NCI-H345 treated with DMSO at 0.1 percent for 48 hours (cell line): ENCODE data around the gene MCM10.
"Not testable (repeated sequence)": the region's sequence is repeated elsewhere in the genome, so short reads cannot be mapped to it uniquely, and the experiment has no call there.

Source experiments
- DNase-seq: peaks from one replicate; lab custom pipeline; 2025; ENCODE audit not compliant: unreplicated experiment; lab: John Stamatoyannopoulos, UW

Gene MCM10

DNA sequence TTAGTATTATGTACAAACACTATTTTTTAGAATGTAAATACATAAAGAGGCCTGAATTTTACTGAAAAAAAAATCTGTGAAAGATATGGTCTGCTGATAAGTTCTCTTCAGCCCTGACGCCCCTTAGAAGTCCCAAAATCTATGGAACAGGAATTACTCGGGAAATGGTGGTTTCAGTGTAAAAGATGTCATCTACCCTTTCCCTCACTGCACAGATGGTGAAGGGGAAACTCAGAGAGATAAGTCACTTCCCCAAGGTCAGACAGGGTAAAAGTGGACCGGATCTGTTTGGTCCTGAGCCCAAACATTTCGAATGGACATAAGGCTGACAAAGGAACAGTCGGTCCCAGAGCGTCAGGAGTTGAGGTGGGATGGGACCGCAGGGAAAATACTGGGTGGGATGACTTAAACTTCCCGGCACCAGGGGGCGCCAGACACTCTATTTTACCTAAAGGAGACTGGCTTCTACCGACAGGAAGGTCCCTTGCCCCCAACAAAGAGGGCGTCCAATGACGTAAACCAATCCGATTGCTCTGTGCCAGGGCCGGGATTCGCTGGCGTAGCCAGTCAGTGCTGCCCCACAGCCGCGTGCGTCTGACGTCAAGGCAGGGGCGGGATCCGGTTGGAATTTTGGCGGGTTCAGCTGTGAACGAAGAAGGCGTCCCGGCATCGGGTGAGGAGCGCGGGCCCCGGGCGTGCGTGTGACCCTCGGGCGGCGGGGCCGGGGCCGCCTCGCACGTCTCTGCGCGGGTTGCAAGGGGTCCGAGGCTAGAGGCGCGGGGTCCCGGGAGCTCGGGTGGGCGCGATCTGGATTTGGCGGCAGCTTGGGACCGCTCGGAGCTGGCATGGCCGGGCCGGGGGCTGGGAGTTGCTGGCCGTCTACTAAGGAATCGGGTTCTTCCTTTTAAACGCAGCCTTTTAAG is at the start of gene MCM10:
Gene MCM10 (plus strand): TSS at position 625 of the 923 bp plus-strand sequence. CDS start 2,645 bp downstream, outside the sequence.
- DNase-seq = peak; percentile 93

DNA sequence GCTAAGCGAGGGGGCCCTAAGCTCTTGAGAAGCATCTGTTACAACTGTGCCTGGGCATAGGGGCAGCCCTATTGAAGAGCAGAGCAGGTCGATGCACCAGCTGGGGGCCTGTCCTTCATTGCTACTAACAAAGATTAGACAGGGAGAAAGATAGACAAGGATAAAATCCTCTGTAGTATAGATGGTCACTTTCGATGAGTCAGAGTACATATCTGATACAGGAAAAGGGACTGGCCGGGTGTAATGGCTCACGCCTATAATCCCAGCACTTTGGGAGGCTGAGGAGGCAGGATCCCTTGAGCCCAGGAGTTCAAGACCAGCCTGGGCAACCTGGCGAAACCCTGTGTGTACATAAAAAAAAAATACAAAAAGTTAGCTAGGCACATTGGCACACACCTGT is 47.8 kb upstream of the MCM10 start:
- no peak for DNase-seq

DNA sequence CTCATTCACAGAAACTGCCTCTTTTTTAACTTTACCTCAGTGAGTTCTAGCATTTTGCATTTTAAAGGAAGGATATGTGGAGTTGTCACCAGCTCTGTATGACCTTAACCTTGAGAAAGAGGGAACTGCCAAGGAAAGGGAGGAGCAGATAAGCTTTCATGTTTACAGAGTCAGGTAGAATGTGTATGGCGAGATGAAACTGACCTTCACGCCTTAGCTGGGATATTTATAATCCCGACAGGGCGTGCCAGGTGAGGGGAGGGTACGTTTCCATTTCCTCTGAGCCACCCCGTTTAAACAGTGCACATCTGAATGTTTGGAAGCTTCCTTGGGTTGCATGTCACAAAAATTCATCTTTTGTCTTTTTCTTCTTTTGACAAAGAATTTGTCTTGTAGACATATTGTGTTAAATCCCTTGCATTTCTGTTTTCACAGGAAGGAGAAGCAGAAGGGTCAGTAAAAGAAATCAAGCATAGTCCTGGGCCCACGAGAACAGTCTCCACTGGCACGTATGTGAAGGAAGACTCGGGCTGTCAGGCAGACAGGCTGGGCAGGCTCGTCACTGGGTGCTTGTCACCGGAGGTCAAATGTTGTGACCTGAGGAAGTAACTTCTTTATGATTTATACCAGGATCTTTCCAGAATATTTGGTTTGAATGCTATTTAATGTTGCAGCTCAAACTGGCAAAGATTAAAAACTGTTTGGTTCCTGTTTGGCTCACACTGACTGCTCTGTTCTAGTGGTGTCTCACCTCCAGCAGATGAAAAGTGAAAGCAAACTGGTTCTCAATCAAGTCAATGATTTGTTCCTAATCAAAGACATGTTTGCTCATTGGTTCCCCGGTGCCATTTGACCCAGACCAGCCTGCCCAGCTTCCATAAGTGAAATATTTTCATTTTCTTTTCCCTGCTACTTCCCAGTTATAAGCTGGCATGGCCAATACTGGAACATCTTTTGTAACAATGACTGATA is 45.2 kb upstream of the MCM10 start:
- no peak for DNase-seq

DNA sequence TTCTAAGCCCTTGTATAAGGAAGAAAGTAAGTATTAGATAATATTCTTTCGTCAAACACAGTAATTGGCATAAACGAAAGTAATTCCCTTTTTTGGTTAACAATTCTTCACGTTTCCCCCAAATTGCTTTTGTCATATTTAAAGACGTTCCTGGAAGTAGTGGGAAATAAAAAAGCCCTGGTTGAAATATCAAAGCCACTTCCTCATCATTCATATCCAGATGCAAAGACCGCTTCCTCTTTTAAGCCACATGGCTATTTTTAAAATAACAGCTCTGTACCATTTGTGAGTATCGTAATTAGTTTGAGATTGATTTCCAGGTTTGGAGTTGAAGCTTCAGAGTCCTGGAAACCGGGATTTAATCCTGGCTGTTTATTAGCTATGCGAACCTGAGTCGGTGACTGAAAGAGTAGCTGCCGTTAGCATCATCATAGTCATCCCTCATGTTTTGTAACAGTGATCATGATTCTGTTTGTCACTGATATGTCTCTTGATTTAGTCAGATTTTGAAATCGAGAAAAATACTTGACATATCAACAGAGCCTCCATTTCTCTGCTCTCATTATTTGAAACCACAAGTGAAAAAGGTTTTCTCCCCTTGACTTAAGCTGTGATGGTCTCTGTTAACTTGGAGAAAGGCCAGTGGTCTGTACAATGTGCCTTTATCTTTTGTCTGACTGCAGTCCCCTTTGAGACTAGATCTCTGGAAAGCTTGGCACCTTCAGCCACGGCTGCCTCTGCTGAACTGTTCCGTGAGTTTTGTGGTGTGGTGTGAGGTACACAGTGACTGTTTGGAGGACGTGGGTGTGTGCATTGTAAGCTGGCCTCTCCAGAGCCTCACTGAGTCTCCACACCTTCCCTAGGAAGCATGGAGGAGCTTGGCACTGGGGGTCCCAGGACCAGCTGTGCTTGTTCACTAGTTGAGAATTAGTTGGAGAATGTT is 43.2 kb upstream of the MCM10 start:
- no peak for DNase-seq

DNA sequence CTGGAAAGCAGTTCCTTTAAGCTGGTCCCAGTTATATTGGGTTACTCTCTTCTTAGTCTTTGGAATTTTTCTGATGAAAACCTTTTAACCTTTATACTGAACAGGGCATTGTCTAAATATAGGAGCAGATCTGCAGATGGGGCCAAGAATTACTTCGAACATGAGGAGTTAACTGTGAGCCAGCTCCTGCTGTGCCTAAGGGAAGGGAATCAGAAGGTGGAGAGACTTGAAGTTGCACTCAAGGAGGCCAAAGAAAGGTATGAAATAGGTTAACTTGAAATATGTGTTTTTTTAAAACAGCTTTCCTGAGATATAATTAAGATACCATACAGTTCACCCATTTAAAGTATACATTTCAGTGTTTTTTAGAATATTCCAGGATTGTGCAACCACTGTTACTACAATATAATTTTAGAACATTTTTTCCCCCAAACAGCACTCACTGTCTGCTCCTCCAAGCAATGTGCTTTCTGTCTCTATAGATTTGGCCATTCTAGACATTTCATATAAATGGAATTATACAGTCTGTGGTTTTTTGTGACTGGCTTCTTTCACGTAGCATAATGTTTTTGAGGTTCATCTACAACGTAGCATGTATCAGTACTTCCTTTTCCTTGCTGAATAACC is 42.5 kb upstream of the MCM10 start:
- DNase-seq = no peak

DNA sequence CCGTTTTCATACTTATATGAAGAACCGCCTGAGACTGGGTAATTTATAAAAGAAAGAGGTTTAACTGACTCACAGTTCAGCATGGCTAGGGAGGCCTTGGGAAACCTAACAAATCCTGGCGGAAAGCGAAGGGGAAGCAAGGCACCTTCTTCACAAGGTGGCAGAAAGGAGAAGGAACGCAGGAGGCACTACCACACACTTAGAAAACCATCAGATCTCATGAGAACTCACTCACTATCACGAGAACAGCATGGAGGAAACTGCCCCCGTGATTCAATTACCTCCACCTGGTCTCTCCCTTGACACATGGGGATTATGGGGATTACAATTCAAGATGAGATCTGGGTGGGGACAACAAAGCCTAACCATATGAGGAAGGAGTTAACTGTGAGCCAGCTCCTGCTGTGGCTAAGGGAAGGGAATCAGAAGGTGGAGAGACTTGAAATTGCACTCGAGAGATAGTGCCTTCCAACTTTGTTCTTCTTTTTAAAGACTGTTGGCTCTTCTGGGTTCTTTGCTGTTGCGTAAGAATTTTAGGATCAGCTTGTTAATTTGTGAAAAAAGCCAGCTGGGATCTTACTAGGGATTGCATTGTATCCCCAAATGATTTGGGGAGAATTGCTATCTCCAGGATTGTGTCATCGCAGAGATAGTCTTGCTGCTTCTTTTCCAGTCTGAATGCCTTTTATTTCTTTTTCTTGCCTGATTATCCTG is 40.4 kb upstream of the MCM10 start:
- DNase-seq = no peak

DNA sequence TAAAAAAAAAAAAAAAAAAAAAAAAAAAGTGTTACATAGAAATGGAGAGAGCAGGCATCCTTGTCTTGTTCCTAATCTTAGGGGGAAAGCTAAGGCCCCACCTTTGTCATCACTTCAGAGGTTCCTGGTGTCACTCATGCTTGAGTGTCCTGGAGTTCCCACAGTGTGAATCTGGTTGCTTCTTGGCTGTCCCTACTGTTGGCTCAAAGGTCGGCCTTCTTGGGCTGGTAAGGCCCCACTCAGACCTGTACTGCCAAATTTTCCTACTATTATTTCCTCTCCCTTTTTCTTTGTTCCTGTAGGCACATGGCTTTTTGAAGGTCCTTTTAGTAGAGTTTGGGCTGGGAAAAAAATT is 39.9 kb upstream of the MCM10 start:
- DNase-seq = no peak

DNA sequence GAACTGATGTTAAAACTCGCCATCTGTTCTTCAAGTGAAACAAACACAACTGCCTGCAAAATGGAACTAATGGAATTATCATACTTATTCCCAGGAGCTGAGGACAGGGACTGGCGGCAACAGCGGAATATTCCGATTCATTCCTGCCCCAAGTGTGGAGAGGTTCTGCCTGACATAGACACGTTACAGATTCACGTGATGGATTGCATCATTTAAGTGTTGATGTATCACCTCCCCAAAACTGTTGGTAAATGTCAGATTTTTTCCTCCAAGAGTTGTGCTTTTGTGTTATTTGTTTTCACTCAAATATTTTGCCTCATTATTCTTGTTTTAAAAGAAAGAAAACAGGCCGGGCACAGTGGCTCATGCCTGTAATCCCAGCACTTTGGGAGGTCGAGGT is 24.7 kb upstream of the MCM10 start:
- no peak for DNase-seq

DNA sequence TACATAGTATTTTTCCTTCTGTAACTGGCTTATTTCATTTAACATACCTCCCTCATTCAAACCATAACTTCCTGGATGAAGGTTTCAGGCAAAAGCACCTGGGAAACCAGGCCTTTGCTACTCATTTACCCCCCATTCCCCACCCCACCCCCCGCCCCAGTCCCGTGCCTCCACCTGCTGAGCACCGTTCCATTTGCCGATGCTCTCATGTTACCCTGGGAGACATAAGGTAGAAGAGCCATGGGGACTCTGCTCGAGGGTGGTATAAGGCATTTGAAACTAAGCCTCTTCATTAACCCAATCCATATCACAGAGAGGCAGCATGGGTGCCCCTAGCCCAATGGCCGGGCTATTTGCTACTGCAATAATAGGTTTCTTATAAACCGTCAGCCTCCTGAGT is 22.2 kb upstream of the MCM10 start:
- DNase-seq = no peak

DNA sequence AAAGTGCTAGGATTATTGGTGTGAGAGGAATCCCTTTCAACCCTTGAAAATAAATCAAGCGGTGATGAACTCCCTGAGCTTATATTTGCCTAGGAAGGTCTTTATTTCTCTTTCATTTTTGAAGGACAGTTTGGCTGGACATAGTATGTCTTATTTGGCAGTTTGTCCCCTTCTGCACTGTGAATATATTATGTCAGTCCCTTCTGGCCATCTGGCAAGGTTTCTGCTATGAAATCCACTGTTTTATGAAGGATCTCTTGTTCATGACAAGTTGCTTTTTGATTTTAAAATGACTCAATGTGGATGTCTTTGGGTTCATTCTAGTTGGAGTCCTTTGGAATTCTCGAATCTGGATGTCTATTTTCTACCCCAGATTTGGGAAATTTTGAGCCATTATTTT is 21.7 kb upstream of the MCM10 start:
- no peak for DNase-seq

DNA sequence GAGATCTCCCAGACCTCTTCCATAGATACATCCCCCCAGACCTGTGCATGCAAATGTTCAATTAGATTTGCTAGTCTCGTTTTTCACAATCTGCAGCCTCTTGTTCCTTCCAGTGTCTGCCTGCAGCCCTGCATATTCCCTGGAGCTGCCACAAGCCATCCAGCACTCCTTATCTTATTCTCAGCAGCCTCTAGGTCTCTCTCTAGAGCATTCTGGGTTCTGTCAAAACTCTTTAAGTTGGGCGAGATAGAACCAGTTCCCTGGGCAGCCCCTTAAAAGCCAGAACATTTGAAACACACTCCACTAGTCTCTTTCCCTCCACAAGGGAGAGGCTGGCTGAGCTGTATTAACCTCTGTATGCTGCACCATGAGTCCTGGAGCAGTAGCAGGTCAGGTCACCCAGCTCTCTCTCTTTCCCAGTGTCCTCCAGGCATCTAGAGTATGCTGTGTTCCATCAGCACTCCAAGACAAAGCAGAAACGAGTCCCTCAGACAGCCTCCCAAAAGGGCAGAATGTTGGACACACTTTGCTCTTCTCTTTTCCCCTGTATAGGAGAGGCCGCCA is 20.6 kb upstream of the MCM10 start:
- no peak for DNase-seq

DNA sequence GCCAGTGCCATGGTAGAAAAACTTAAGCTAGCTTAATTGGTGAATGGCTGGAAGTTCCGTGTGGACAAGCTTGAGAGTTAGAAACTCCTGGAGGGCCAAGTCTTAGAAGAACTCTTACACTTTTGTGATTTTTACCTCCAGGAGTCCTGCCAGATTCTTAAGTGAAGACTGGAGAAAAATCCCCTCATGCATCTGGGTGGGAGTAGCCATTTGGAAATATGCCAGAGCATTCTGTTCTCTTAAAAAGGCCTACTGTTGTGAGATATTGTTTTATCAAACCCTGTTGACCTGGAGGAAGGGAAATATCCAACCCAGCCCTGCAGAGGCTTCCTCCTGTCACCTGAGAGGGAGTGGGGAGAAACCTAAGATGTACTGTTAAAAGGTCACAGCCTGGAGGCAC is 17.6 kb upstream of the MCM10 start:
- no peak for DNase-seq

DNA sequence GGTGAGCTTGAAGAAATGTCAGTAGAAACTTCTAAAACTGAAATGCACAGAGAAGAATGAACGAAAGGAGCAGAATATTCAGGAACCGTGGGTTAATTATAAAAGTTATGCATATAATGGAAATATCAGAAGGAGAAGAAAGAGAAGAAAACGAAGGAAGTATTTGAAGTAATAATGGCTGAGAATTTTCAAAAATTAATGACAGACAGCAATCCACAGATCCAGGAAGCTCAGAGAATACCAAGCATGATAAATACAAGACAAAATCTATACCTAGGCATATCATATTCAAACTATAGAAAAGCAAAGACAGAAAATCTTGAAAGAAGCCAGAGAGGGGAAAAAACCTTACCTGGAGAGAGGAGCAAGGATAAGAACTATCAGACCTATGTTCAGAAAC is 16.5 kb upstream of the MCM10 start:
- no peak for DNase-seq

DNA sequence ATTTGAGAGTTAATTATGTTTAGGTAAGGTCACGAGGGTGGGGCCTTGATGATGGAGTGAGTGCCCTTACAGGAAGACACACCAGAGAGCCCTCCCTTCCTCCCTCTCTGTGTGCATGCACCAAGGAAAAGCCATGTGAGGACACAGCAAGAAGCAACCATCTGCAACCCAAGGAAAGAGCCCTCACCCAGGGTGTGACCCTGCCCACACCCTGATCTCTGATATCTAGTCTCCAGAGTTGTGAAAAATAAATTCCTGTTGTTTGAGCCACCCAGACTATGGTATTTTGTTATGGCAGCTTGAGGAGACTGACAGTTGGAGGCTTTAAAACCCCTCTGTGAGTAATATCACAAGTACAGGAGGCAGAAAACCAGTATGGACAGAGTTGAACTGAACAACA is 15.0 kb upstream of the MCM10 start:
- no peak for DNase-seq

DNA sequence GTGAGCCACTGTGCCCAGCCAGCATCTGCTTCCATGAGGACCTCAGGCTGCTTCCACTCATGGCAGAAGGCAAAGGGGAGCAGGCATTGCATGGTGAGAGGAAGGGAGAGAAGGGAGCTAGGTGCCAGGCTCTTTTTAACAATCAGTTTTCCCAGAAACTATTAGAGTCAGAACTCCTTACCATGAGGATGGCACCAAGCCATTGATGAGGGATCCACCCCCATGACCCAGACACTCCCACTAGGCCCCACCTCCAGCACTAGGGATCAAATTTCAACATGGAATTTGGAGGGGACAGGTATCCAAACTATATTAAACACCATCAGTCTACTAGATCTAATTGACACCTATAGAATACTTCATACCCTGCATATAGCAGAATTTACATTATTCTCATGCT is 14.2 kb upstream of the MCM10 start:
- DNase-seq = no peak

DNA sequence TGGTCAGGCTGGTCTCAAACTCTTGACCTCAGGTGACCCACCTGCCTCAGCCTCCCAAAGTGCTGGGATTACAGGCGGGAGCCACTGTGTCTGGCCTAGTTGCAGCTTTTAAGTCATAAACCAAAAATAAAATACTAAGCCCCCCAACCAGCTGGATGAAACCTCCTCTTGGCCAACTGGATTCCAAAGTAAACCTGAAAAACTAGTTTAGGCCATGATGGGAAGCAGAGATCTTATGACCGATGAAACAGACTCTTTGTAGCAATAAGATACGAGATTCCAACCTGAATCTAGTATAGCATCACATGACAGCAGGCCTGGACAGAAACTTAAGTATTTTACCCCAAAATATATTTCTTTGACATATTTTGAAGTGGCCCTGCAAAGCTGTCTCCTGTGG is 9.1 kb upstream of the MCM10 start:
- DNase-seq = no peak

DNA sequence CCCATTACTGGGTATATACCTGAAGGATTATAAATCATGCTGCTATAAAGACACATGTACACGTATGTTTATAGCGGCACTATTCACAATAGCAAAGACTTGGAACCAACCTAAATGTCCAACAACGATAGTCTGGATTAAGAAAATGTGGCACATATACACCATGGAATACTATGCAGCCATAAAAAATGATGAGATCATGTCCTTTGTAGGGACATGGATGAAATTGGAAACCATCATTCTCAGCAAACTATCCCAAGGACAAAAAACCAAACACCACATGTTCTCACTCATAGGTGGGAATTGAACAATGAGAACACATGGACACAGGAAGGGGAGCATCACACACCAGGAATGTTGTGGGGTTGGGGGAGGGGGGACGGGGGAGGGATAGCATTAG is 5.5 kb upstream of the MCM10 start:
- not testable (repeated sequence) for DNase-seq

DNA sequence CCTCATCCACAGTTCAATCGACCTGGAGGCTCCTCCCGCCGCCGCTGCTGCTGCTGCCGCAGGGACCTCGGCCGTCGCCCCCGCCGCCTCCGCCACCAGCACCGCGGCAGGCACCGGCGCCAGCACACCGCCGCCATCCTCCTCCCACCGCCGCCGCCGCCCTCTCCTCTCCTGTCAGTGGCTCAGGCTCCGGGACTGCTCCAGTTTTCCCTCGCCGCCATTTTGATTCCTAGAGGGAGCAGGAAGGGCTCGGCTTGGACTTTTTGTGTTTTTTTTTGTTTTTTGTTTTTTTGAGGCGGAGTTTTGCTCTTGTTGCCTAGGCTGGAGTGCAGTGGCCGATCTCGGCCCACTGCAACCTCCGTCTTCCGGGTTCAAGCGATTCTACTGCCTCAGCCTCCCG is 3.0 kb upstream of the MCM10 start:
- DNase-seq = no peak

DNA sequence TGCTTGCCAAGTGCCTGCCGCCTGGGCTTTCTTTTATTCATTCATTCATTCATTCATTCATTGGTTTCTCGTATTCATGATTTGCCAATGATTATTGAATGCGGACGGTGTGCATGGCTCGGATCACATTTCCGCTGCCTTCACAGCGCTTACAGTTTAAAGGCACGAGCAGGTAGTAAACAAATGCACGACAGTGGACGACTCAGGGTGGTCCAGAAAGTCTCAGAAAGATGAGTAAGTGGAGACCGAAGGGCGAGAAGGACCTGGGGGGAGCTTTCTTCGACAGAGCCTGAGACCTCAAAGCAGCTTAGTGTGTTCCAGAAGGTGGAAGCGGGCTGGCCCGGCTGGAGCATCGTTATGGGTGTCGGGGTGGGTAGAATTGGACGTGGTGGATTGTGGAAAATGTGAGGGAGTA is 506 bp downstream of the MCM10 start:
- DNase-seq = no peak
